GM23338 (cell line): Measurements from ENCODE around the gene BTK. TPM values are rescaled to one million over a fixed set of nuclear protein-coding genes. Genes with fewer than 3 reads are reported as not detected.

Experiments used
- ATAC-seq: fragments of 200-7000 bp; cut with Tn5 transposase; 3 replicates; pipeline ENCODE4 v1.9.1; 2020
- DNase-seq: peaks from one replicate; pipeline ENCODE4 v3.0.0-alpha.2; 2015; ENCODE audit warnings: low spot score
- H2AFZ ChIP-seq: fragments of 200-600 bp; sonication (generic); 2 replicates; pipeline ENCODE4 v1.8.0; 2016; ENCODE audit warnings: antibody characterized with exemption, mild to moderate bottlenecking, moderate library complexity
- H3F3A ChIP-seq: fragments of 200-600 bp; sonication (generic); replicated peaks from 2 replicates; pipeline ENCODE4 v1.8.0; 2017; ENCODE audit warnings: antibody characterized with exemption, mixed run types, low read depth
- H3K27ac ChIP-seq: fragments of 200-600 bp; sonication (generic); 2 replicates; pipeline ENCODE4 v1.6.1; 2016; ENCODE audit warnings: low read depth
- H3K27me3 ChIP-seq: fragments of 200-600 bp; sonication (generic); 2 replicates; pipeline ENCODE4 v1.8.0; 2016; ENCODE audit warnings: mild to moderate bottlenecking, mixed run types, moderate library complexity; ENCODE audit not compliant: insufficient read depth
- H3K36me3 ChIP-seq: fragments of 200-600 bp; sonication (generic); 2 replicates; pipeline ENCODE4 v1.8.0; 2016; ENCODE audit warnings: mild to moderate bottlenecking; ENCODE audit not compliant: insufficient read depth
- H3K4me1 ChIP-seq: fragments of 200-600 bp; sonication (generic); 2 replicates; pipeline ENCODE4 v1.8.0; 2016; ENCODE audit warnings: mild to moderate bottlenecking, moderate library complexity; ENCODE audit not compliant: insufficient read depth
- H3K4me2 ChIP-seq: fragments of 200-600 bp; sonication (generic); 2 replicates; pipeline ENCODE4 v1.7.1; 2017; ENCODE audit warnings: mixed run types
- H3K4me3 ChIP-seq: fragments of 200-600 bp; sonication (generic); 2 replicates; pipeline ENCODE4 v1.6.1; 2016; ENCODE audit warnings: mixed run types
- H3K79me2 ChIP-seq: fragments of 200-600 bp; sonication (generic); replicated peaks from 2 replicates; pipeline ENCODE4 v1.8.0; 2017; ENCODE audit warnings: mild to moderate bottlenecking; ENCODE audit not compliant: insufficient read depth
- H3K9me2 ChIP-seq: fragments of 200-600 bp; sonication (generic); 2 replicates; pipeline ENCODE4 v1.8.0; 2017; ENCODE audit not compliant: insufficient read depth
- H4K20me1 ChIP-seq: fragments of 200-600 bp; sonication (generic); replicated peaks from 2 replicates; pipeline ENCODE4 v1.8.0; 2017; ENCODE audit warnings: mild to moderate bottlenecking; ENCODE audit not compliant: insufficient read depth
- H3K27ac Mint-ChIP-seq: 2 replicates; pipeline ENCODE4 v1.8.0; 2020; ENCODE audit warnings: inconsistent platforms, mild to moderate bottlenecking, moderate library complexity, mixed read lengths
- H3K27me3 Mint-ChIP-seq: 3 replicates; pipeline ENCODE4 v1.8.0; 2022; ENCODE audit warnings: low read depth, mild to moderate bottlenecking, moderate library complexity, mixed read lengths, inconsistent platforms; ENCODE audit not compliant: insufficient read depth, poor library complexity
- H3K36me3 Mint-ChIP-seq: 3 replicates; pipeline ENCODE4 v1.8.0; 2021; ENCODE audit warnings: low read depth, mild to moderate bottlenecking, inconsistent platforms, moderate library complexity, mixed read lengths
- H3K4me1 Mint-ChIP-seq: 3 replicates; pipeline ENCODE4 v1.8.0; 2020; ENCODE audit warnings: mild to moderate bottlenecking, inconsistent platforms, mixed read lengths
- H3K4me3 Mint-ChIP-seq: 3 replicates; pipeline ENCODE4 v1.8.0; 2021; ENCODE audit warnings: moderate library complexity, mild to moderate bottlenecking, inconsistent platforms, mixed read lengths
- H3K9me3 Mint-ChIP-seq: 3 replicates; pipeline ENCODE4 v1.8.0; 2020; ENCODE audit warnings: moderate library complexity, mild to moderate bottlenecking, inconsistent platforms, mixed read lengths
- CREB1 ChIP-seq: fragments of 250-450 bp; sonication (Bioruptor Pico); IDR thresholded peaks from 2 replicates; pipeline ENCODE4 v1.5.0; 2020; ENCODE audit warnings: low read depth, mild to moderate bottlenecking, moderate library complexity
- EZH2 ChIP-seq: fragments of 200-600 bp; sonication (generic); IDR thresholded peaks from one replicate; pipeline ENCODE4 v1.8.0; 2017; ENCODE audit warnings: antibody characterized with exemption, mild to moderate bottlenecking, low read depth; ENCODE audit not compliant: unreplicated experiment
- JUNB ChIP-seq: IDR thresholded peaks from one replicate; pipeline ENCODE4 v1.6.1; 2016; ENCODE audit warnings: antibody characterized with exemption; ENCODE audit not compliant: unreplicated experiment
- NANOG ChIP-seq: IDR thresholded peaks from 2 replicates; pipeline ENCODE4 v1.6.1; 2016; ENCODE audit warnings: antibody characterized with exemption, borderline replicate concordance
- POLR2AphosphoS5 ChIP-seq: IDR thresholded peaks from 2 replicates; pipeline ENCODE4 v1.6.1; 2016; ENCODE audit warnings: antibody characterized with exemption, low read depth
- STAT1 ChIP-seq: IDR thresholded peaks from one replicate; pipeline ENCODE4 v1.6.1; 2016; ENCODE audit warnings: antibody characterized with exemption; ENCODE audit not compliant: unreplicated experiment
- ZNF114 ChIP-seq: fragments of 250-450 bp; sonication (Bioruptor Pico); IDR thresholded peaks from 2 replicates; pipeline ENCODE4 v1.5.0; 2020; ENCODE audit warnings: mild to moderate bottlenecking, moderate library complexity
- ZNF331 ChIP-seq: fragments of 250-450 bp; sonication (Bioruptor Pico); IDR thresholded peaks from 2 replicates; pipeline ENCODE4 v1.5.0; 2020; ENCODE audit warnings: low read depth, mild to moderate bottlenecking, moderate library complexity
- polyA plus RNA-seq: library from polyadenylated mRNA; unstranded; fragments of >200 nt; fragmentation: Nextera tagmentation; extraction: Ambion mirVana; gene quantifications from 2 replicates; pipeline ENCODE4 v1.2.1, GENCODE V29; 2016
- total RNA-seq: library from RNA; depleted of rRNA; stranded (reverse); fragments of >200 nt; shearing (Covaris generic); gene quantifications from 2 replicates; pipeline ENCODE4 v1.2.3, GENCODE V29; 2014
- TF ChIP-seq, protein P1 (sequence below), 2 experiments: fragments of 200-600 bp in 1 of 2; sonication (generic) in 1 of 2; conservative IDR thresholded peaks; 2 replicates each; pipeline versions ENCODE4 v1.5.1 to v1.6.1; 2016 to 2017; ENCODE audit warnings: antibody characterized with exemption in 2 of 2, low read depth in 2 of 2, mild to moderate bottlenecking in 2 of 2, moderate library complexity in 1 of 2
- TF ChIP-seq, protein P2 (sequence below): IDR thresholded peaks from 2 replicates; pipeline ENCODE4 v1.6.1; 2016; ENCODE audit warnings: antibody characterized with exemption
- TF ChIP-seq, protein P3 (sequence below): fragments of 250-450 bp; sonication (Bioruptor Pico); IDR thresholded peaks from 2 replicates; pipeline ENCODE4 v1.5.0; 2020; ENCODE audit warnings: mild to moderate bottlenecking, moderate library complexity

The BTK gene
- total and polyA plus RNA-seq, 2 experiments from 2014 or later: 0.19 to 0.31 TPM

DNA sequence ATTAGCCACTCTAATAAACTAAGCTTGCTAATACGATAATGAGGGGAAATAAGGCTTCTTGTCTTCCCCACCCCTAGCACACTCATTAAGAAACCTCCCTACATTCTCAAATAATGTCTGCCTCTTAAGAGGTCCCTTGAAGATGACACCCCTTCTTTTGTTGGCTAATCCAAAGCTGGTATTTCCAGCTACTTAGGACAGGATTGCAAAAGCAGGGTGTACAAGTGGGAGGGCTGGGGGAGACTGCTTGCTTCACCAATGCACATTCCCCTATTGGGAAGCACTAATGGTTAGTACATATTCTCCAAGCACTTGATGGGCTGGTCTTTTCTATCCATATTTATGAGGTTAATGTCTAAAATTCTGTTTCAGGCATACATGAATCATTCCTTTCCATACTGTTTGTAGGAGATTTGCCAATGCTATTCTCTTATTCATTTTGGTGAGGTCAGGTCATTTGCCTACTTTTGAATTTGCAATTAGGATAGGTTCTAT lies 20.6 kb downstream of the BTK start (continued):
- TF ChIP-seq, protein P1, sequence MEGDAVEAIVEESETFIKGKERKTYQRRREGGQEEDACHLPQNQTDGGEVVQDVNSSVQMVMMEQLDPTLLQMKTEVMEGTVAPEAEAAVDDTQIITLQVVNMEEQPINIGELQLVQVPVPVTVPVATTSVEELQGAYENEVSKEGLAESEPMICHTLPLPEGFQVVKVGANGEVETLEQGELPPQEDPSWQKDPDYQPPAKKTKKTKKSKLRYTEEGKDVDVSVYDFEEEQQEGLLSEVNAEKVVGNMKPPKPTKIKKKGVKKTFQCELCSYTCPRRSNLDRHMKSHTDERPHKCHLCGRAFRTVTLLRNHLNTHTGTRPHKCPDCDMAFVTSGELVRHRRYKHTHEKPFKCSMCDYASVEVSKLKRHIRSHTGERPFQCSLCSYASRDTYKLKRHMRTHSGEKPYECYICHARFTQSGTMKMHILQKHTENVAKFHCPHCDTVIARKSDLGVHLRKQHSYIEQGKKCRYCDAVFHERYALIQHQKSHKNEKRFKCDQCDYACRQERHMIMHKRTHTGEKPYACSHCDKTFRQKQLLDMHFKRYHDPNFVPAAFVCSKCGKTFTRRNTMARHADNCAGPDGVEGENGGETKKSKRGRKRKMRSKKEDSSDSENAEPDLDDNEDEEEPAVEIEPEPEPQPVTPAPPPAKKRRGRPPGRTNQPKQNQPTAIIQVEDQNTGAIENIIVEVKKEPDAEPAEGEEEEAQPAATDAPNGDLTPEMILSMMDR (conservative IDR thresholded peaks at IDR 0.05; ENCODE audit: low read depth in 2 of 2): no peak
- TF ChIP-seq POLR2AphosphoS5 (no peak), EZH2 (no peak), ZNF114 (no peak), NANOG (no peak), STAT1 (no peak)
- TF ChIP-seq, protein P2, sequence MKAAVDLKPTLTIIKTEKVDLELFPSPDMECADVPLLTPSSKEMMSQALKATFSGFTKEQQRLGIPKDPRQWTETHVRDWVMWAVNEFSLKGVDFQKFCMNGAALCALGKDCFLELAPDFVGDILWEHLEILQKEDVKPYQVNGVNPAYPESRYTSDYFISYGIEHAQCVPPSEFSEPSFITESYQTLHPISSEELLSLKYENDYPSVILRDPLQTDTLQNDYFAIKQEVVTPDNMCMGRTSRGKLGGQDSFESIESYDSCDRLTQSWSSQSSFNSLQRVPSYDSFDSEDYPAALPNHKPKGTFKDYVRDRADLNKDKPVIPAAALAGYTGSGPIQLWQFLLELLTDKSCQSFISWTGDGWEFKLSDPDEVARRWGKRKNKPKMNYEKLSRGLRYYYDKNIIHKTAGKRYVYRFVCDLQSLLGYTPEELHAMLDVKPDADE: no peak

DNA sequence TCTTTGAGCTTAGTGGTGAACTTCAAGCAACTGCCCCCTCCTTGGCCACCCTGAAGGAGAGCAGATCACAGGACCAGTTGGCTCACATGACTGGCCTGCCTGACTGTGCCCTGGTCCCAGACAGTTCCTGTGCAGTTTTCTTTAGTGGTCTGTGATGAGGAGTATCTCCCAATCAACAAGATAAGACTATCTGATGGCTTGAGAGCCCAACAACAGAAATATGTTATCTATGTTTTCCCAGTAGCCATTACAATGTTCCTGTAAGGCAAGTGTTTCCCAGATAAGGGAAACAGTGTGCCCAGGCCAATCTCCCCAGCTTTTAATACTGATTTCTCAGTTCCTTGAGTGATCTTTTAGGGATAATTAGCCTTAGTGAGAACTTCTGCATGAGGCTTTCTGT lies 23.2 kb downstream of the BTK start:
- no peaks in the 10 kb centered on the region for H3K79me2 ChIP-seq
- H3K4me1 ChIP-seq: no peaks in the 10 kb centered on the region
- H3K36me3 Mint-ChIP-seq: no peaks in the 10 kb centered on the region
- no peaks in the 10 kb centered on the region for H3F3A ChIP-seq
- H3K27ac Mint-ChIP-seq: no peak overlapping the region
- no peaks in the 10 kb centered on the region for H3K36me3 ChIP-seq
- no peak overlapping the region for H2AFZ ChIP-seq
- H3K27me3 ChIP-seq: no peaks in the 10 kb centered on the region
- H3K4me3 ChIP-seq: no peak overlapping the region
- H3K27ac ChIP-seq: no peak overlapping the region
- H3K4me2 ChIP-seq: no peak overlapping the region
- ATAC-seq (no peak), DNase-seq (no peak)
- no peak overlapping the region for H3K4me3 Mint-ChIP-seq
- H3K9me2 ChIP-seq: no peaks in the 10 kb centered on the region
- H3K9me3 Mint-ChIP-seq: no peaks in the 10 kb centered on the region
- H3K27me3 Mint-ChIP-seq: no peaks in the 10 kb centered on the region
- H4K20me1 ChIP-seq: no peaks in the 10 kb centered on the region
- no peaks in the 10 kb centered on the region for H3K4me1 Mint-ChIP-seq
- TF ChIP-seq, protein P1 (conservative IDR thresholded peaks at IDR 0.05; ENCODE audit: low read depth in 2 of 2): no peak
- TF ChIP-seq, protein P2: no peak
- TF ChIP-seq ZNF331 (CRISPR knock-in tag): no peak
- TF ChIP-seq JUNB: no peak
- TF ChIP-seq CREB1 (CRISPR knock-in tag): no peak
- TF ChIP-seq, protein P3, sequence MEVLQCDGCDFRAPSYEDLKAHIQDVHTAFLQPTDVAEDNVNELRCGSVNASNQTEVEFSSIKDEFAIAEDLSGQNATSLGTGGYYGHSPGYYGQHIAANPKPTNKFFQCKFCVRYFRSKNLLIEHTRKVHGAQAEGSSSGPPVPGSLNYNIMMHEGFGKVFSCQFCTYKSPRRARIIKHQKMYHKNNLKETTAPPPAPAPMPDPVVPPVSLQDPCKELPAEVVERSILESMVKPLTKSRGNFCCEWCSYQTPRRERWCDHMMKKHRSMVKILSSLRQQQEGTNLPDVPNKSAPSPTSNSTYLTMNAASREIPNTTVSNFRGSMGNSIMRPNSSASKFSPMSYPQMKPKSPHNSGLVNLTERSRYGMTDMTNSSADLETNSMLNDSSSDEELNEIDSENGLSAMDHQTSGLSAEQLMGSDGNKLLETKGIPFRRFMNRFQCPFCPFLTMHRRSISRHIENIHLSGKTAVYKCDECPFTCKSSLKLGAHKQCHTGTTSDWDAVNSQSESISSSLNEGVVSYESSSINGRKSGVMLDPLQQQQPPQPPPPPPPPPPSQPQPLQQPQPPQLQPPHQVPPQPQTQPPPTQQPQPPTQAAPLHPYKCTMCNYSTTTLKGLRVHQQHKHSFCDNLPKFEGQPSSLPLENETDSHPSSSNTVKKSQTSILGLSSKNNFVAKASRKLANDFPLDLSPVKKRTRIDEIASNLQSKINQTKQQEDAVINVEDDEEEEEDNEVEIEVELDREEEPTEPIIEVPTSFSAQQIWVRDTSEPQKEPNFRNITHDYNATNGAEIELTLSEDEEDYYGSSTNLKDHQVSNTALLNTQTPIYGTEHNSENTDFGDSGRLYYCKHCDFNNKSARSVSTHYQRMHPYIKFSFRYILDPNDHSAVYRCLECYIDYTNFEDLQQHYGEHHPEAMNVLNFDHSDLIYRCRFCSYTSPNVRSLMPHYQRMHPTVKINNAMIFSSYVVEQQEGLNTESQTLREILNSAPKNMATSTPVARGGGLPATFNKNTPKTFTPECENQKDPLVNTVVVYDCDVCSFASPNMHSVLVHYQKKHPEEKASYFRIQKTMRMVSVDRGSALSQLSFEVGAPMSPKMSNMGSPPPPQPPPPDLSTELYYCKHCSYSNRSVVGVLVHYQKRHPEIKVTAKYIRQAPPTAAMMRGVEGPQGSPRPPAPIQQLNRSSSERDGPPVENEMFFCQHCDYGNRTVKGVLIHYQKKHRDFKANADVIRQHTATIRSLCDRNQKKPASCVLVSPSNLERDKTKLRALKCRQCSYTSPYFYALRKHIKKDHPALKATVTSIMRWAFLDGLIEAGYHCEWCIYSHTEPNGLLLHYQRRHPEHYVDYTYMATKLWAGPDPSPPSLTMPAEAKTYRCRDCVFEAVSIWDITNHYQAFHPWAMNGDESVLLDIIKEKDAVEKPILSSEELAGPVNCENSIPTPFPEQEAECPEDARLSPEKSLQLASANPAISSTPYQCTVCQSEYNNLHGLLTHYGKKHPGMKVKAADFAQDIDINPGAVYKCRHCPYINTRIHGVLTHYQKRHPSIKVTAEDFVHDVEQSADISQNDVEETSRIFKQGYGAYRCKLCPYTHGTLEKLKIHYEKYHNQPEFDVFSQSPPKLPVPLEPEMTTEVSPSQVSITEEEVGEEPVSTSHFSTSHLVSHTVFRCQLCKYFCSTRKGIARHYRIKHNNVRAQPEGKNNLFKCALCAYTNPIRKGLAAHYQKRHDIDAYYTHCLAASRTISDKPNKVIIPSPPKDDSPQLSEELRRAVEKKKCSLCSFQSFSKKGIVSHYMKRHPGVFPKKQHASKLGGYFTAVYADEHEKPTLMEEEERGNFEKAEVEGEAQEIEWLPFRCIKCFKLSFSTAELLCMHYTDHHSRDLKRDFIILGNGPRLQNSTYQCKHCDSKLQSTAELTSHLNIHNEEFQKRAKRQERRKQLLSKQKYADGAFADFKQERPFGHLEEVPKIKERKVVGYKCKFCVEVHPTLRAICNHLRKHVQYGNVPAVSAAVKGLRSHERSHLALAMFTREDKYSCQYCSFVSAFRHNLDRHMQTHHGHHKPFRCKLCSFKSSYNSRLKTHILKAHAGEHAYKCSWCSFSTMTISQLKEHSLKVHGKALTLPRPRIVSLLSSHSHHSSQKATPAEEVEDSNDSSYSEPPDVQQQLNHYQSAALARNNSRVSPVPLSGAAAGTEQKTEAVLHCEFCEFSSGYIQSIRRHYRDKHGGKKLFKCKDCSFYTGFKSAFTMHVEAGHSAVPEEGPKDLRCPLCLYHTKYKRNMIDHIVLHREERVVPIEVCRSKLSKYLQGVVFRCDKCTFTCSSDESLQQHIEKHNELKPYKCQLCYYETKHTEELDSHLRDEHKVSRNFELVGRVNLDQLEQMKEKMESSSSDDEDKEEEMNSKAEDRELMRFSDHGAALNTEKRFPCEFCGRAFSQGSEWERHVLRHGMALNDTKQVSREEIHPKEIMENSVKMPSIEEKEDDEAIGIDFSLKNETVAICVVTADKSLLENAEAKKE (CRISPR knock-in tag): no peak
- TF ChIP-seq POLR2AphosphoS5: no peak
